WTC11 (cell line): ENCODE measurements around the gene TREX2. TPM values are rescaled to one million over a fixed set of nuclear protein-coding genes. Genes with fewer than 3 reads are reported as not detected.
A peak's percentile ranks its signal among the peaks of the same experiment; 100 is the strongest.

Experiments
- ATAC-seq: fragments of 200-7000 bp; cut with Tn5 transposase; 2 replicates; pipeline ENCODE4 v1.10.0; 2021; ENCODE audit warnings: mild to moderate bottlenecking, moderate library complexity
- CTCF ChIA-PET: fragments of 300-600 bp; sonication (Branson Sonifier 250); formaldehyde crosslinking; loops from one replicate; lab custom pipeline; 2021; ENCODE audit warnings: antibody characterized with exemption; lab: Charles Lee
- POLR2A ChIA-PET: fragments of 350-600 bp; sonication (Branson Sonifier 250); formaldehyde crosslinking; loops from one replicate; lab custom pipeline; 2021; ENCODE audit warnings: antibody characterized with exemption; lab: Charles Lee
- DNase-seq: peaks from one replicate; pipeline ENCODE4 v3.0.0; 2021; ENCODE audit warnings: low spot score
- H3K27ac Mint-ChIP-seq: 2 replicates; pipeline ENCODE4 v1.8.0; 2021; ENCODE audit warnings: mixed read lengths
- H3K27me3 Mint-ChIP-seq: 2 replicates; pipeline ENCODE4 v1.8.0; 2021; ENCODE audit warnings: low read depth, mild to moderate bottlenecking, moderate library complexity, mixed read lengths
- H3K36me3 Mint-ChIP-seq: 2 replicates; pipeline ENCODE4 v1.8.0; 2021; ENCODE audit warnings: mixed read lengths
- H3K4me1 Mint-ChIP-seq: 2 replicates; pipeline ENCODE4 v1.8.0; 2022; ENCODE audit warnings: mixed read lengths
- H3K4me3 Mint-ChIP-seq: 2 replicates; pipeline ENCODE4 v1.8.0; 2021; ENCODE audit warnings: mild to moderate bottlenecking, moderate library complexity, mixed read lengths
- H3K9me3 Mint-ChIP-seq: 2 replicates; pipeline ENCODE4 v1.8.0; 2021; ENCODE audit warnings: mixed read lengths
- E2F1 ChIP-seq: sonication (generic); formaldehyde crosslinking; IDR thresholded peaks from 2 replicates; pipeline ENCODE4 v1.8.0; 2022; ENCODE audit warnings: mild to moderate bottlenecking, missing genetic modification reagents
- ERG ChIP-seq: fragments of 250-450 bp; sonication (Bioruptor Pico); IDR thresholded peaks from 2 replicates; pipeline ENCODE4 v1.8.0; 2021; ENCODE audit warnings: mild to moderate bottlenecking
- GTF2I ChIP-seq: fragments of 250-450 bp; sonication (Bioruptor Pico); conservative IDR thresholded peaks from 2 replicates; pipeline ENCODE4 v1.4.0; 2021; ENCODE audit warnings: mild to moderate bottlenecking
- HMGA2 ChIP-seq: fragments of 250-450 bp; sonication (Bioruptor Pico); IDR thresholded peaks from 2 replicates; pipeline ENCODE4 v1.4.0; 2021; ENCODE audit warnings: mild to moderate bottlenecking, moderate library complexity
- JAZF1 ChIP-seq: fragments of 250-450 bp; sonication (Bioruptor Pico); IDR thresholded peaks from 2 replicates; pipeline ENCODE4 v1.9.0; 2021; ENCODE audit warnings: moderate library complexity, mild to moderate bottlenecking, inconsistent platforms
- KAT7 ChIP-seq: sonication (generic); formaldehyde crosslinking; IDR thresholded peaks from 2 replicates; pipeline ENCODE4 v1.8.1; 2023; ENCODE audit warnings: missing genetic modification reagents, mild to moderate bottlenecking, borderline replicate concordance
- OVOL2 ChIP-seq: fragments of 250-450 bp; sonication (Bioruptor Pico); IDR thresholded peaks from 2 replicates; pipeline ENCODE4 v1.9.0; 2021; ENCODE audit warnings: mild to moderate bottlenecking, borderline replicate concordance
- TEAD4 ChIP-seq: sonication (generic); formaldehyde crosslinking; IDR thresholded peaks from 2 replicates; pipeline ENCODE4 v1.8.0; 2022; ENCODE audit warnings: mild to moderate bottlenecking, missing genetic modification reagents
- ZNF138 ChIP-seq: sonication (generic); formaldehyde crosslinking; conservative IDR thresholded peaks from 2 replicates; pipeline ENCODE4 v1.8.1; 2022; ENCODE audit warnings: mild to moderate bottlenecking, moderate library complexity, missing genetic modification reagents
- ZNF263 ChIP-seq: sonication (generic); formaldehyde crosslinking; IDR thresholded peaks from 2 replicates; pipeline ENCODE4 v1.8.1; 2022; ENCODE audit warnings: low read depth, mild to moderate bottlenecking, moderate library complexity, missing genetic modification reagents
- total RNA-seq: library from RNA; stranded (reverse); gene quantifications from 3 replicates; pipeline ENCODE4 v1.2.3, GENCODE V29; 2021
- TF ChIP-seq, protein P1 (sequence below): sonication (generic); formaldehyde crosslinking; IDR thresholded peaks from 2 replicates; pipeline ENCODE4 v1.8.0; 2022; ENCODE audit warnings: mild to moderate bottlenecking, missing genetic modification reagents
- TF ChIP-seq, protein P2 (sequence below): sonication (generic); formaldehyde crosslinking; IDR thresholded peaks from 2 replicates; pipeline ENCODE4 v1.8.0; 2023; ENCODE audit warnings: missing genetic modification reagents, mild to moderate bottlenecking, borderline replicate concordance

TREX2 gene
- total RNA-seq, 1 experiment from 2014 or later = 1.5 TPM

DNA sequence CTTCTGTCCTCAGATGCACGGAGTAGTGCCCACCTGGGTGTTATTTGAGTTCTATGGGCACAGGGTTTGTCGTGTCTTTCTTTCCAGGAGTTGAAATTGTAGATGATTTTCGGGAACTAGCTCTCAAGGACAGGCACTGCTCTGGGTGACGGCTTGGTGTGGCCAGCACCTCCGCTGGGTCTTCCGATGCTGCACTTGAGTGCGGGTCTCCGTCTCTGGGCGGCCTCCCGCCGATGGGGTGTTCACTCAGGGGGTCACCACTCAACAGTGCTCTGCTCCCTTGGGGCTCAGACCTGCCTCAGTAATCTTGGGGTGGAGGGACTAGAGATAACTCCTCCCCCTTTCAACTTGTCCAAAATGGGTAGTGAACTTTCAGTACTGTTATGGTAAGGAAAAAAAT lies 32.1 kb downstream of the TREX2 start (continued):
- TF ChIP-seq, protein P1, sequence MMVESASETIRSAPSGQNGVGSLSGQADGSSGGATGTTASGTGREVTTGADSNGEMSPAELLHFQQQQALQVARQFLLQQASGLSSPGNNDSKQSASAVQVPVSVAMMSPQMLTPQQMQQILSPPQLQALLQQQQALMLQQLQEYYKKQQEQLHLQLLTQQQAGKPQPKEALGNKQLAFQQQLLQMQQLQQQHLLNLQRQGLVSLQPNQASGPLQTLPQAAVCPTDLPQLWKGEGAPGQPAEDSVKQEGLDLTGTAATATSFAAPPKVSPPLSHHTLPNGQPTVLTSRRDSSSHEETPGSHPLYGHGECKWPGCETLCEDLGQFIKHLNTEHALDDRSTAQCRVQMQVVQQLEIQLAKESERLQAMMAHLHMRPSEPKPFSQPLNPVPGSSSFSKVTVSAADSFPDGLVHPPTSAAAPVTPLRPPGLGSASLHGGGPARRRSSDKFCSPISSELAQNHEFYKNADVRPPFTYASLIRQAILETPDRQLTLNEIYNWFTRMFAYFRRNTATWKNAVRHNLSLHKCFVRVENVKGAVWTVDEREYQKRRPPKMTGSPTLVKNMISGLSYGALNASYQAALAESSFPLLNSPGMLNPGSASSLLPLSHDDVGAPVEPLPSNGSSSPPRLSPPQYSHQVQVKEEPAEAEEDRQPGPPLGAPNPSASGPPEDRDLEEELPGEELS (CRISPR knock-in tag) = no peak
- TF ChIP-seq, protein P2, sequence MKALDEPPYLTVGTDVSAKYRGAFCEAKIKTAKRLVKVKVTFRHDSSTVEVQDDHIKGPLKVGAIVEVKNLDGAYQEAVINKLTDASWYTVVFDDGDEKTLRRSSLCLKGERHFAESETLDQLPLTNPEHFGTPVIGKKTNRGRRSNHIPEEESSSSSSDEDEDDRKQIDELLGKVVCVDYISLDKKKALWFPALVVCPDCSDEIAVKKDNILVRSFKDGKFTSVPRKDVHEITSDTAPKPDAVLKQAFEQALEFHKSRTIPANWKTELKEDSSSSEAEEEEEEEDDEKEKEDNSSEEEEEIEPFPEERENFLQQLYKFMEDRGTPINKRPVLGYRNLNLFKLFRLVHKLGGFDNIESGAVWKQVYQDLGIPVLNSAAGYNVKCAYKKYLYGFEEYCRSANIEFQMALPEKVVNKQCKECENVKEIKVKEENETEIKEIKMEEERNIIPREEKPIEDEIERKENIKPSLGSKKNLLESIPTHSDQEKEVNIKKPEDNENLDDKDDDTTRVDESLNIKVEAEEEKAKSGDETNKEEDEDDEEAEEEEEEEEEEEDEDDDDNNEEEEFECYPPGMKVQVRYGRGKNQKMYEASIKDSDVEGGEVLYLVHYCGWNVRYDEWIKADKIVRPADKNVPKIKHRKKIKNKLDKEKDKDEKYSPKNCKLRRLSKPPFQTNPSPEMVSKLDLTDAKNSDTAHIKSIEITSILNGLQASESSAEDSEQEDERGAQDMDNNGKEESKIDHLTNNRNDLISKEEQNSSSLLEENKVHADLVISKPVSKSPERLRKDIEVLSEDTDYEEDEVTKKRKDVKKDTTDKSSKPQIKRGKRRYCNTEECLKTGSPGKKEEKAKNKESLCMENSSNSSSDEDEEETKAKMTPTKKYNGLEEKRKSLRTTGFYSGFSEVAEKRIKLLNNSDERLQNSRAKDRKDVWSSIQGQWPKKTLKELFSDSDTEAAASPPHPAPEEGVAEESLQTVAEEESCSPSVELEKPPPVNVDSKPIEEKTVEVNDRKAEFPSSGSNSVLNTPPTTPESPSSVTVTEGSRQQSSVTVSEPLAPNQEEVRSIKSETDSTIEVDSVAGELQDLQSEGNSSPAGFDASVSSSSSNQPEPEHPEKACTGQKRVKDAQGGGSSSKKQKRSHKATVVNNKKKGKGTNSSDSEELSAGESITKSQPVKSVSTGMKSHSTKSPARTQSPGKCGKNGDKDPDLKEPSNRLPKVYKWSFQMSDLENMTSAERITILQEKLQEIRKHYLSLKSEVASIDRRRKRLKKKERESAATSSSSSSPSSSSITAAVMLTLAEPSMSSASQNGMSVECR (CRISPR knock-in tag) = no peak
- TF ChIP-seq OVOL2 (CRISPR knock-in tag) (no peak), ZNF138 (CRISPR knock-in tag) (no peak)
- TF ChIP-seq, all 79 proteins: peak for 0

DNA sequence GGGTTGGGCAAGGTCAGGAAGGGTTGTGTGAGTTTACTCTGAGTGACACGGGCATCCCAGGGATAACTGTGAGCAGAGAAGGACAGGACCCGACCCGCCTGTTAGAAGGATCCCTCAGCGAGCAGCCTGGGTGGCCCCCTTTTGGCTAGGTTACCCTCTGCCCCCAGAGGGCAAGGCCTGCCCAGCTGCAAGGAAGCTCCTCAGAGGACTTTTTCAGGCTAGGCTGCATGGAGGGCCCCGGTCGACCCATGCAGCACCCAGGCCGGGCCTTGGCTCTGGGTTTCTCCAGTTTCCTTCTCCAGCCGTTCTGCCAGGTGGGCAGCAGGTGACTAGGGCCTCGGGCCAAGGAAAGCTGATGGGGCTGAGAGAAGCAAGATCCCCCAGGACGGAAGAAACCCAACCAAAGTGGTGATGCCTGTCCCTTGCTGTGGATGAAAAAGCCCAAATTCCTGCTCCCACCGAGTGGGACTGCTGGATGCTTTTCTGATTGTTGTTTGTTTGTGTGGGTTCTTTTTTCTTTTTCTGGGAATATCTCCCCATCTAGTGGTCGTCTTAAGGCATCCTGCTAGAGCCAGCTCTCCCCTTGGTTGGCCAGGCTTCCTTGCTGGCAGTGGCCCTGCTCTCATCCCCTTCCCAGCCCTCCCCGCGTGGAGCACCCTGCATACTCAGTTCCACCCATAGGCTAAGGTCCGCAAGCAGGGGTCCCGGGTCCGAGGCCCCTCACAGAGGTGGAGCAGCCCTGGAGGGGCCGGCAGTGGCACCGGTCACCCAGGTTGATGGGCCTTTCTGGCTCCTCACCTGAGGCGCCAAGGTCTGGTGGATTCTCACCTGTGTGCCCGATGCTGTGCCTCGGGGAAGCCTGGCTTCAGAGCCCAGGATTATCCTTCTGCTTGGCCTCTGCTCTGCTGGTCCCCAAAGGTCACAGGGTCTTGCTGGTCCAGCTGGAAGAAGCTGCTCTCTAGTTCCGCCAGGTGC lies 32.8 kb downstream of the TREX2 start:
- DNase-seq (no peak), ATAC-seq (0 out of 2 replicates have a peak, but pooled peaks have one; percentile 21)
- ChIA-PET POLR2A (no interaction called here), CTCF (interaction anchor here (0.6 to 1.4 kb wide), 4 partner anchors 58 to 380 kb away, joined by 3 to 7 read pairs (median 4); partner anchors contain the start of genes HAUS7 and ZNF275)
- Mint-ChIP-seq H3K27me3 (peaks cover 19% of the 10 kb centered on the region), H3K4me3 (peak overlapping the region; percentile 16; the same call in 1 of the 2 replicates), H3K36me3 (no peaks in the 10 kb centered on the region), H3K4me1 (peaks cover 14% of the 10 kb centered on the region), H3K27ac (no peak overlapping the region), H3K9me3 (no peaks in the 10 kb centered on the region)
- TF ChIP-seq KAT7 (no peak), JAZF1 (CRISPR knock-in tag) (no peak), OVOL2 (CRISPR knock-in tag) (no peak), HMGA2 (CRISPR knock-in tag) (no peak), GTF2I (CRISPR knock-in tag) (no peak), E2F1 (CRISPR knock-in tag) (no peak), TEAD4 (CRISPR knock-in tag) (no peak), ZNF263 (CRISPR knock-in tag) (no peak), ERG (no peak)
- TF ChIP-seq, protein P2 (CRISPR knock-in tag) = no peak
